ENCODE measurements around the gene MBNL1. TPM values are rescaled to one million over a fixed set of nuclear protein-coding genes. Genes with fewer than 3 reads are reported as not detected.

The MBNL1 gene
- total RNA-seq, 2 donors from 2014 or later: 1.3 to 4.9 TPM

DNA sequence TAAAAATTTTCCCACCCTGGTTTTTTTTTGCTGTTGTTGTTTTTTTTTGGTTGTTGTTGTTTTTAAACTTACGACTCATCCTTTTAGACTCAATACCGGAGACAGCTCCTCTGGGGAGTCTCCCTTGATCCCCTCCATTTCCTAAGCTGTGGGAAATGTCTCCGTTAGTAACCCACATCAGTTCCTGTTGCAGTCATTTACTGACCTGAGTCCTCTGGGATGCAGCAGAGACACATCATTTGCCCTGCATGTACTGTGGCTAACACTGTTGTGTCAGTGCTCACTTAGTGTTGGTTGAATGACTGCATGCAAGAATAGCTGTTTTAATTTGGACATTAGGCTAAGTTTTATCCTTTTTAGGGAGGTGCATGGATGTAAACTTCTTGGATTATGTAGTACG is 83.8 kb downstream of the MBNL1 start:
- TF ChIP-seq, protein P1, sequence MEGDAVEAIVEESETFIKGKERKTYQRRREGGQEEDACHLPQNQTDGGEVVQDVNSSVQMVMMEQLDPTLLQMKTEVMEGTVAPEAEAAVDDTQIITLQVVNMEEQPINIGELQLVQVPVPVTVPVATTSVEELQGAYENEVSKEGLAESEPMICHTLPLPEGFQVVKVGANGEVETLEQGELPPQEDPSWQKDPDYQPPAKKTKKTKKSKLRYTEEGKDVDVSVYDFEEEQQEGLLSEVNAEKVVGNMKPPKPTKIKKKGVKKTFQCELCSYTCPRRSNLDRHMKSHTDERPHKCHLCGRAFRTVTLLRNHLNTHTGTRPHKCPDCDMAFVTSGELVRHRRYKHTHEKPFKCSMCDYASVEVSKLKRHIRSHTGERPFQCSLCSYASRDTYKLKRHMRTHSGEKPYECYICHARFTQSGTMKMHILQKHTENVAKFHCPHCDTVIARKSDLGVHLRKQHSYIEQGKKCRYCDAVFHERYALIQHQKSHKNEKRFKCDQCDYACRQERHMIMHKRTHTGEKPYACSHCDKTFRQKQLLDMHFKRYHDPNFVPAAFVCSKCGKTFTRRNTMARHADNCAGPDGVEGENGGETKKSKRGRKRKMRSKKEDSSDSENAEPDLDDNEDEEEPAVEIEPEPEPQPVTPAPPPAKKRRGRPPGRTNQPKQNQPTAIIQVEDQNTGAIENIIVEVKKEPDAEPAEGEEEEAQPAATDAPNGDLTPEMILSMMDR (conservative IDR thresholded peaks at IDR 0.05): no peak
- H3K27ac Mint-ChIP-seq: no peak overlapping the region
- H3K27ac ChIP-seq (ENCODE audit: low read depth, low read length): no peak overlapping the region
- no peak overlapping the region for H3K4me3 Mint-ChIP-seq
- no peaks in the 10 kb centered on the region for H3K36me3 Mint-ChIP-seq (ENCODE audit: low read depth)
- no peaks in the 10 kb centered on the region for H3K27me3 ChIP-seq (ENCODE audit: control insufficient read depth, insufficient read depth, low read length, poor library complexity, severe bottlenecking)
- no peak for DNase-seq
- no peaks in the 10 kb centered on the region for H3K9me3 ChIP-seq (ENCODE audit: control insufficient read depth, low read length)
- H3K27me3 Mint-ChIP-seq (ENCODE audit: insufficient read depth): no peaks in the 10 kb centered on the region
- H3K4me3 ChIP-seq (ENCODE audit: low read length): no peak overlapping the region
- 83 to 91% methylated on average over 1 to 4 of the region's 4 CpGs for WGBS, 2 experiments (ENCODE audit: insufficient coverage in 1 of 2, insufficient read length in 1 of 2)
- H3K4me1 Mint-ChIP-seq: peaks cover 8% of the 10 kb centered on the region
- H3K9me3 Mint-ChIP-seq: no peaks in the 10 kb centered on the region
- no peak overlapping the region for H3K9ac ChIP-seq (ENCODE audit: extremely low read depth, low read length, poor library complexity, severe bottlenecking)
- H3K36me3 ChIP-seq (ENCODE audit: control insufficient read depth, insufficient read depth, low read length): no peaks in the 10 kb centered on the region
- H3K4me1 ChIP-seq (ENCODE audit: control insufficient read depth, insufficient read depth, low read length): peaks cover 3% of the 10 kb centered on the region

DNA sequence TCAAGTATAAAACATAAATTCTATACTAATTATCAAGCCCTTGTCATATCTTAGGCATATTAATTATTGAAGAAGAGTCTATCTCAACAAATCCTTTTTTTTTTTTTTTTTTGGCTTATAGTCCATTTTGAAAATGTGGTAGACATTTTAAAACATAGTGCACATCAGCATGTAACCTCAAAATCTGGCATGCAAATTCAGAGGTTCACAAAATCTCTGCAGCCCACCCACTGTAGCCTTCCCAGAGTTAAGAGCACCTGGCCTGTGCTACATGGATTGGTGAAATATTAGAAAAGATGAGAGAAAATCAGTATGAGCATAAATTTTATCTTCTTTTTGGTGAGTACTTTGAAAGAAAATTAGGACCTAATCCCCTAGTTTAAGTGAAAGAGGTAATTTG is 84.8 kb downstream of the MBNL1 start:
- Mint-ChIP-seq H3K4me3 (no peak overlapping the region), H3K27me3 (ENCODE audit: insufficient read depth) (no peaks in the 10 kb centered on the region), H3K9me3 (no peaks in the 10 kb centered on the region), H3K4me1 (peaks cover 12% of the 10 kb centered on the region), H3K36me3 (ENCODE audit: low read depth) (no peaks in the 10 kb centered on the region), H3K27ac (no peak overlapping the region)
- TF ChIP-seq, protein P1 (conservative IDR thresholded peaks at IDR 0.05): no peak
- Histone ChIP-seq H3K27ac (ENCODE audit: low read depth, low read length) (no peak overlapping the region), H3K4me3 (ENCODE audit: low read length) (no peak overlapping the region), H3K27me3 (ENCODE audit: control insufficient read depth, insufficient read depth, low read length, poor library complexity, severe bottlenecking) (no peaks in the 10 kb centered on the region), H3K4me1 (ENCODE audit: control insufficient read depth, insufficient read depth, low read length) (peaks cover 3% of the 10 kb centered on the region), H3K9ac (ENCODE audit: extremely low read depth, low read length, poor library complexity, severe bottlenecking) (no peak overlapping the region), H3K9me3 (ENCODE audit: control insufficient read depth, low read length) (no peaks in the 10 kb centered on the region), H3K36me3 (ENCODE audit: control insufficient read depth, insufficient read depth, low read length) (no peaks in the 10 kb centered on the region)
- DNase-seq: no peak

DNA sequence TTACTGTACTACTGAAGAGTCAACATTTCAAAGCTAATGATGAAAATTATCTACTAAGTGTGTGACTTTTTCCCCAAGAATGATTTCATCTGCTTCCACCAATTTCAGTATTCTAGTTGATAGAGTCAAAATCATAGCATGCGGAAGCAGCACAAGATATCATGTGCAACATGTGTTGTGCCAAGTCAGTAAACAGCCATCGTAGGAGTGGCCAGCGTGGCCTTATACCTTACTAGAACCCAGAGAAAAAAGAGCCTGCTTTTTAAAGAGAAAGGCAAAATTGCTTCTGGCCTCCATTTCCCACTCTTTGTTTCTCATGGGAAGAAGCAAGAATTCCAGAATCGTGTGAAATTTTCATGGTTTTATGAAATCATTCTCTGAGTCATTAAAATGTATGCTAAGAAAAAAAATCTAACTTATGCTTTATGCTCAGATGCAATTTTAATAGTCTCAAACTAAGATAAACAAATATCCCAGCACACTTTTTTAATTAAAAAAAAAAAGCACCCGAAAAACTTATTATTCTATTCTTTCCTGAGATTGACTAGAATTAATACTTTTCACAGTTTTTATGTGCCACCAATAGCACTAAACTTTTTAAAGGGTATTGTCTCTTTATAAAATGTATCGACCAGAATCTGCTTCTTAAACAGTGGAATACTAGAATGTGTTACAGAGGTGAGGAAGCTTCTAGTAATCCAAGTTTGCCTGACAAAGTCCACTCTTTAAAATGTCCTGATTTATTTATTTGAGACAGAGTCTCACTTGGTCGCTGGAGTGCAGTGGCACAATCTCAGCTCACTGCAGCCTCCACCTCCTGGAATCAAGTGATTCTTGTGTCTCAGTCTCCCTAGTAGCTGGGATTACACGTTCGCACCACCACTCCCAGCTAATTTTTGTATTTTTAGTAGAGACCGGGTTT is 87.3 kb downstream of the MBNL1 start:
- Histone ChIP-seq H3K4me3 (ENCODE audit: low read length) (no peak overlapping the region), H3K36me3 (ENCODE audit: control insufficient read depth, insufficient read depth, low read length) (no peaks in the 10 kb centered on the region), H3K9me3 (ENCODE audit: control insufficient read depth, low read length) (no peaks in the 10 kb centered on the region), H3K9ac (ENCODE audit: extremely low read depth, low read length, poor library complexity, severe bottlenecking) (no peak overlapping the region), H3K27me3 (ENCODE audit: control insufficient read depth, insufficient read depth, low read length, poor library complexity, severe bottlenecking) (no peaks in the 10 kb centered on the region), H3K27ac (ENCODE audit: low read depth, low read length) (no peak overlapping the region), H3K4me1 (ENCODE audit: control insufficient read depth, insufficient read depth, low read length) (peaks cover 3% of the 10 kb centered on the region)
- WGBS, 2 experiments (ENCODE audit: insufficient coverage in 1 of 2, insufficient read length in 1 of 2): 93 to 97% methylated on average over 9 to 10 of the region's 10 CpGs
- H3K27me3 Mint-ChIP-seq (ENCODE audit: insufficient read depth): no peaks in the 10 kb centered on the region
- TF ChIP-seq, protein P1 (conservative IDR thresholded peaks at IDR 0.05): no peak
- no peak for DNase-seq
- H3K36me3 Mint-ChIP-seq (ENCODE audit: low read depth): no peaks in the 10 kb centered on the region
- H3K27ac Mint-ChIP-seq: no peak overlapping the region
- H3K4me3 Mint-ChIP-seq: no peak overlapping the region
- peaks cover 16% of the 10 kb centered on the region for H3K4me1 Mint-ChIP-seq
- H3K9me3 Mint-ChIP-seq: no peaks in the 10 kb centered on the region
